Upper lobe of left lung (tissue), 4 donors: ENCODE data around the gene CD70.
"Not testable (repeated sequence)": the region's sequence is repeated elsewhere in the genome, so short reads cannot be mapped to it uniquely, and the experiment has no call there.

Experiments used
- CTCF ChIP-seq, 6 experiments: fragments of 450-650 bp in 4 of 6; fragments of 200-600 bp in 2 of 6; sonication (generic) in 2 of 6; IDR thresholded peaks; one replicate each; pipeline ENCODE4 v1.5.1; 2016 to 2019; ENCODE audit warnings: antibody characterized with exemption in 6 of 6
- EP300 ChIP-seq, 4 donors: sonication (generic); formaldehyde crosslinking; IDR thresholded peaks; one replicate each; pipeline ENCODE4 v1.5.1; 2017; ENCODE audit warnings: antibody characterized with exemption in 4 of 4, control low read depth in 2 of 4
- POLR2A ChIP-seq, 4 donors: fragments of 450-650 bp; IDR thresholded peaks; one replicate each; pipeline ENCODE4 v1.5.1; 2016 to 2017; ENCODE audit warnings: antibody characterized with exemption in 4 of 4, mild to moderate bottlenecking in 2 of 4
- POLR2AphosphoS5 ChIP-seq, 2 donors: sonication (generic); formaldehyde crosslinking; IDR thresholded peaks; one replicate each; pipeline ENCODE4 v1.5.1; 2017; ENCODE audit warnings: antibody characterized with exemption in 2 of 2

GRCh38 chr19:6598254-6598892, 7.4 kb upstream of the CD70 start:
- TF ChIP-seq CTCF, POLR2A, EP300, POLR2AphosphoS5 (IDR thresholded peaks at IDR 0.05): not testable (repeated sequence)
